Hematopoietic multipotent progenitor cell treated with erythropoietin and hydrocortisone succinate and interleukin-3 and kit ligand, for 15 days (in vitro differentiated cells): Measurements from ENCODE around the gene PARP12.

ENCODE experiments used
- DNase-seq: peaks from one replicate; pipeline ENCODE4 v3.0.0-alpha.2; 2015; ENCODE audit warnings: low spot score

The PARP12 gene

GRCh38 chr7:140035400-140036223, 27.1 kb downstream of the PARP12 start:
- DNase-seq, result no peak

GRCh38 chr7:140034421-140034820, 28.3 kb downstream of the PARP12 start:
- no peak for DNase-seq

DNA sequence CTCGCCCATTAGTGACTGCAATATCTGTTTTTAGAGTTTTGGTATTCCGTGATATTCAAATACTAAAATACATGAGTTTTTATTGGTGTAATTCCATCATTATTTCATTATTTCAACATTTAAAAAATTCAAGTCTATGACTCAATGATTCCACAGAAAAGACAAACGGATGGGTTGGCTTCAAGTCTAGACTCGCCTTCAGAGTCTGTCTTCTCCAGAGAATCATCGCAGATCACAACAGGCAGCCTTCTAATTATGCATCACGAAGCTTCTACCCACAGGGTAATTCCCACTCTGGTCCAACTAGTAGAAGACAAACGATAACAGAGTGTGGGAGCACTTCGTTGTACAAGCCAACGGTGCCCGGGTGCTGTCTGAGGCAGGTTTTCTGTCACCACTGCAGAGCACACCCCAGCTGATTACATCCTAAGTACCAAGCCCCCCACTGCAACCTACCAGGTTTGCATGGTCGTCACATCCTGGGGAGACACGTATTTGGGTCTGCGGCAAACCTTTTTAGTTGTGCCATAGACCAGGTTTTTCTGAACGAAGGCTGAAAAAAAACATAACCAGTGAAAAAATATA, 28.9 kb downstream of the PARP12 start:
- no peak for DNase-seq

DNA sequence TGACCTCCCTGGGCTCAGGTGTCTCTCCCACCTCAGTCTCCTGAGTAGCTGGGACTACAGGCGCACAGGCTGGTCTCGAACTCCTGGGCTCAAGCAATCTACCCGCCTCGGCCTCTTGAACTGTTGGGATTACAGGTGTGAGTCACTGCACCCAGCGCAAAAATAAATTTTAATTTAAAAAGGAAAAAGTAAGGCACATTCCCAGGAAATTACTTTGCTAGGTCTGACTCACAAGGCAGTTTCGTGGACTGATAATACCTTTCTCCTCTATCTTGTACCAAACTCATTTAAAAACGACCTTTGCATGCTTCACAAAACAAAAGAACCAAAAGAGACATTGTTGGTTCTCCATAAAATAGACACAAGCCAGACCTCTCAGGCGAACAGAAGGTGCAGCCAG, 29.7 kb downstream of the PARP12 start:
- DNase-seq, result no peak

DNA sequence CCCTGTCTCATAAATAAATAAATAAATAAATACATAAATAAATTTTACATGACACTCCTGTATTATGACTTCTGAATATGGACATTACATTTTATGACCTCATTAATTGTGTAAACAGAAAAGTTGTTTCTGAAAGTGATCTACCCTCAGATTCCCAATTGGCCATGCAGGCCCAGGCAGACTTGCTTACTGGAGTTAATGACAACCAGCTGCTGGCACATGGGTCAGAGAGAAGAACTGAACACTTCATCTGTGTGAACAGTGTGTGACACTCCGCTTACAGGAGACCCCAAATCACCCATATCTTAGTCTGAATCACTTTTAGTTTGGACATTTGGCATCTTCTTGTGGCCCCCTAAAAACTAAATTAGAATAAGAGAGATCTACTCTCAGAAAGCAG, 31.4 kb downstream of the PARP12 start:
- DNase-seq, result no peak

- DNase-seq, result no peak
Observed at GRCh38 chr7:140029072-140029471, 33.7 kb downstream of the PARP12 start.

DNA sequence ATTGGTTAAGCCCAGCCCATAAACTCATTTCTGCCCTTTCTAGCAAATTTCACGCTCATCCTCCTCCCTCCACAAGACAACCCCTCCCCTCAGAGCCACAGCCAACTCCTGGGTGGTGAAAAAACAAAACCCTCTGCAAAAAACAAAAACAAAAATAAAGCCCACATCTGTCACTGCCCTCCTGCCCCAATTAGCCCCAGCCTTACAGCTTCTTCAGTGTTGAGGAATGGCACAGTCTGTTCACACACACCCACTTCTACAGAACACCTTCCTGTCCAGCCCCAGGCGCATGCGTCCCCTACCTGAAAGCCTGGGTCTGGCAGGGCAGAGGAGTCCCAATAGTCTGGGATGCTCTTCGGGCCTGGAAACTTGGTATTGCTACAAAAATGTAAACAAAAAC, 34.4 kb downstream of the PARP12 start:
- no peak for DNase-seq

GRCh38 chr7:140027858-140028257, 34.9 kb downstream of the PARP12 start:
- DNase-seq, result no peak

DNA sequence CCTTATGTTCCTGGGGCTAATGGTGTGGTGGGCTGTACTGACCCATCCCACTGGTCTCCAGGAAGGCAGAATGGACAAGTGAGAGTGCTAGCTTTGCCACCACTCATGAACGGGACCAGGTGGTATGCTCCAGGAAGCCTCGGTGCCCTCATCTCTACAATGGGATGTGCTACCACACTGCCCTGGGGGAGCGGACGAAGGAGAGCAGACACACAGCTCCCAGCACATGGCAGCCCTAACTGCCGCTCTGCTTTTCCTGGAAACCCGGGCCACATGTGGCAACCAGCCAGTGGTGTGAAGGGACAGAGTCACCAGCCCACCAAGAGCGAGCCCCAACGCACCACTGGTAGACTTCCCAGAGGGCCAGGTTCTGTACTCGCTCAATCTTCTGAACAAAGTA, 35.8 kb downstream of the PARP12 start:
- DNase-seq, result no peak

GRCh38 chr7:140025814-140026433, 36.8 kb downstream of the PARP12 start:
- no peak for DNase-seq

DNA sequence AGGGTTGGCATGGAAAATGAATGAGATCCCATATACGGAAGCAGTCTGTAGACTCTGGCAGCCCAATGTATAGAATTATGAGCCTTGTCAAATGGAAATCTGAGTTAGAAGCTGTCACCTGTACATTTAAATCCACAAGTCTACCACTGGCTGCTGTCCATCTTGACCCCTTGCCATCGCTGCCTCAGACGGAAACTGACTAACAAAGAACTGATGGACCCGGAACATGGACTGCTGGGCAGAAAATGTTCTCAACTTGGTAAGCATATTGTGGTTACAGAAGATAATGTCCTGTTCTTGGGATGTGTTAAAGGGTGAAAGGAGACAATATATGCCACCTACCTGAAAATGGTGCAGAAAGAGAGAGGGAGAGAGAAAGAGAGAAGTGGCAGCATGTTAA, 37.5 kb downstream of the PARP12 start:
- no peak for DNase-seq

DNA sequence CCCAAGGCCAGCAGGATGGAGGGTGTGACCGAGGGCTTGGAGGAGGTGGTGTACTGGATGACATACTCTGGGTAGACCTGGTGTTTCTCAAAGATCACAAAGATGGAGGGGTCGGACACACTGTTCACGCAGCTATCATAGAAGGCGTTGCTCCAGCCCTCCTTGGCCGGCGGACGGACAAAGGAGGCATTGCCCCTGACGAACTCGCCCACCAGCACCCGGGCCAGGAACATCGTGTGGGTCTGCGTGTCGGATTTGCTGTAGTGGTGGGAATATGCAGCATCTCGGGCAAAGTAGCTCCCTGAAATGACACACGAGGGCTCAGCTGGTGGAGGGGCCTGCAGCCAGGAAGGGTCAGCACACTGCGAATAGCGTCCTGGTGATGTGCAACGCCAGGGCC, 38.2 kb downstream of the PARP12 start:
- DNase-seq, result no peak

DNA sequence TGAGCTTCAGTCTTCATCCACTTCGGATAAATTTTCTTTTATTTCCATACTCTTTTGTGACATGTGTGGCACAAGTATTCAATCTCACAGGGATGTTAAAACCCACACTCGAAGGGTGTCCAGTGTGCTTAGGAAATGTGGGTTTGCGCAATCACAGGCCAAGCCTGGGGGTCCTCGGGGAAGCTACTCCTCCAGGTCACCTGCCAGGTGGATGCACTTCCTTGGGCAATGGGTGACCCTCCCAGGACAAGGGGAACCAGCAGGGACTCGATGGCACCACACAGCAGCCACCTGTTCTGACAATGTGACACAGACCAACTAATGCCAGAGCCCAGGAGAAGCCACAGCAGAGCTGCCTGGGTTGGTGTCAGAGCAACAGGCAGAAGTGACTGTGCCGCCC, 39.0 kb downstream of the PARP12 start:
- DNase-seq, result no peak

DNA sequence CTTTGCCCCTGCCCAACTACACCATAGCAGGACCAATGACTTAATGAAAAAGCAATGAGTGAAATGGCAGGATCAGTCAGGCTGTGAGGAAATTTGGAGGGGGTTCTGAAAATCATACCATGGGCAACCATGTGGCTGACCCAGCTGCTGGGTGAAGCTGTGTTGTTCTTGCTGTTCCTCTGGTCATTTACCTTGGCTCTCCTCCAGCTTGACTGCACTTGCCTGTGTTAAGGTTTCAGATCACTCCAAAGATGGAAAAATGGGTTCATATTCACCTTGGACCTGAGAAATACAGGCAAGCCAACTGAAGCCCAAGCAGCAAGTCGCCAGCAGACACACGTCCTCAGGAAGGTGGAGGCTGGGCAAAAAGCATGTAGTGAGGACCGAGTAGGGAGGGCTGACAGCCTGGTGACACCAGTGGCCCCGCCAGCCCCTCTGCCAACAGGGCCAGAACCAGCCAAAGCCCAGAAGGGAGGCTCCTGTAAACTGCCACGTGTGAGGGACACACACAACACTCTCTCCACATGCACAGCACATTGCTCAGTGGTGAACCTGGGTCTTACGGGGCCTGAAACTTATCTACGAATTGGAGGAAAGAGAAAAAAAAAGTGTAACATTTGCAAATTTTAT, 40.1 kb downstream of the PARP12 start:
- DNase-seq, result no peak

DNA sequence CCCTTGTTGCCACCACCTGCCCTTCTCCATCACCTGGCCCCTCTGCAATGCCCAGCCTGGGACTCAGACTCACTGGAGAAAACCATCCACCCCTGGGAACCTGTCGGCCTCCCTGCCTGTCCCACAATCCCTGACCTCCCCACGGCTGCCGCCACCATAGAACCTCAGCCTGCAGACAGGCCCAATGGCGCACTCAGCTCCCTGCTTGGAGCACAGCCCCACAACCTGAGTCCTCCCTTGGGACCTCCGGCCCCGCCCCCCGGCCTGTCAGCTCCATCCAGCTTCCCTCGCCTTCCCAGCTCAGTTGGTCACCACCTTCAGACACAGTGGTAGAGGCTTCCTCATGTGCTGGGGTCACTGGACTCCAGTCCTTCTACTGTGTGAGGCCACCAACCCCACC, 41.1 kb downstream of the PARP12 start:
- no peak for DNase-seq

DNA sequence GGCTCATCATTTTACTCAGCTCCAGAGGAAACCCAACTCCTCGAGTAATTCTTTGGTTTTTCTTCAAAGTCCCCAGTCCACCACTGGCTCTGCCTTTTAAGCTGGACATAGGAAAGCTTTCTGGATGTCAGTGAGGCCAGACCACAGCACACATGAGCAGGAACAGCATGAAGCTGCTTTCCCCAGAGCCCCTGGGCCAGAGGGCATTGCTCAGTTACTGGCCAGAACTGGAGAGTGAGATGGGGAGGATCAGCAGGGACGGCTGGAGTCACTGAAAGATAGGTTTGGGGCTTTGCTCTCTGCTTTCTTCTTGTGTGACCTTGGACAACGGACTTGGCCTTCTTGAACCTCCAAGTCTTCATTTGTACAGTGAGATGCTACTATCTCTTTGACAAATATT, 43.1 kb downstream of the PARP12 start:
- DNase-seq, result no peak

- DNase-seq, result no peak
Observed at GRCh38 chr7:140019172-140019571, 43.6 kb downstream of the PARP12 start.

GRCh38 chr7:140018125-140019043, 44.4 kb downstream of the PARP12 start:
- no peak for DNase-seq

DNA sequence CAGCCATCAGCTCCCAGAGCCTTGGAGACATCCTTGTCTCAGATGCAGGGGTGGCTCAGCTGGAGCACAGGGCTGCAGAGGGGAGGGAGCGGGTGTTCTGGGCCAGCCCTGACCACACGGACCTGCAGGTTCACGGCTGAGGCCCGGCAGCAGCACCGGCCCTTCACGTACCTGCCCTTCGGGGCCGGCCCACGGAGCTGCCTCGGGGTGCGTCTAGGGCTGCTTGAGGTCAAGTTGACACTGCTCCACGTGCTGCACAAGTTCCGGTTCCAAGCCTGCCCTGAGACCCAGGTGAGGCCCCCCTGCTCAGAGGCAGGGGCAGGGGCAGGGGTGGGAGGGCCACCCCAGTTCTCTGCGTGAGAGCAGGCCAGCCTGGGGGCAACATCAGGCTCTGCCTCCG, 45.2 kb downstream of the PARP12 start:
- DNase-seq, result no peak

- DNase-seq, result no peak
Observed at GRCh38 chr7:140017034-140017433, 45.7 kb downstream of the PARP12 start.

DNA sequence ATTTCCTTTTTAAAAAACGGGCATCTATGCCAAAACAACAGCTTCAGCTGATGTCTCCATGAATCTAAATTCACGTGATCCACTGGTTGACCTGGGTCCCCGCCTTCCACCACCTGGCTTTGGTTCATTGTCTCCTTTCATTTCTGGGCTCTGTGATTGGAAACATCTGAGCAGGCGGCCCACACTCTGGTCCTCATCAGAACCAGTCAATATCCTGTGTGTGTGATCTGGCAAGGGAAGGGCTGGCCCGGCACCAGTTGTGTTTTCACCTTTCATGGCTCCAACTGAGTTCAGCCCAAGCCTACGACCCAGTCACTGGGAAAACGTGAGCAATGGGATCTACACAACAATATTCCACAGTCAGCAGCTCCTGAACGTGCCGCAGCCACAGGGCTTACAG, 46.2 kb downstream of the PARP12 start:
- DNase-seq, result no peak

- DNase-seq, result no peak
Observed at GRCh38 chr7:140015471-140015970, 47.2 kb downstream of the PARP12 start.
